HG02588 (cell line): ENCODE results near the gene KATNB1.
"Not testable (repeated sequence)": the region's sequence is repeated elsewhere in the genome, so short reads cannot be mapped to it uniquely, and the experiment has no call there.

Experiments used
- ATAC-seq: cut with Tn5 transposase; IDR thresholded peaks from one replicate; pipeline ENCODE4 v1.9.1; 2021; ENCODE audit warnings: mild to moderate bottlenecking, moderate library complexity; ENCODE audit not compliant: unreplicated experiment

The KATNB1 gene

DNA sequence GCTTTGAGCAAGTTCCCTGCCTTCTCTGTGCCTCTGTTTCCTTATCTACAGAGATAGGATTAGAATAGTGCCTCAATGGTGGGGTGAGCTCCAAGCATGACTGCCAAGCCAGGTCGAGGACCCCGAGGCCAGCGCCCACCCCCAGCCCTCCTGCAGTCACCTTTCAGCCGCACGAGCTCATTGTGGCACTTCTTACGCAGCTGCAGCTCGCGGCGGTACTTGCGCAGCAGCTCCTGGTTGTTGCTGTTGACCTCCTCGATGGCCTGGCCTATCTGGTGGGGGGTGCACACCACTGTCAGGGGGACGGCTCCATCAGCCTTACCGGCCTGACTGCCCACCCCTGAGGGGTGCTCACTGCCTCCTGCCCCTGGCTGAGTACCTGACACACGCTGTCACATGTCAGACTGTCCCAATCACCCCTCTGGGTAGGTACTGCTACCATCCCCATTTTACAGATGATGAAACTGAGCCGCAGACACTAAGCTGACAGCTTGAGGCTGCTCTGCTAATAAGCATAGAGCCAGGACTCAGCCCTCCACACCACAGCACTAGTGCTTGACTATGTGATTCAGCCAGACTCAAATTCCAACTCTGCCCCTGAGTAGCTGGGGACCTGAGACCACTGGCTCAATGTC, 31.3 kb downstream of the KATNB1 start:
- ATAC-seq, result no peak

DNA sequence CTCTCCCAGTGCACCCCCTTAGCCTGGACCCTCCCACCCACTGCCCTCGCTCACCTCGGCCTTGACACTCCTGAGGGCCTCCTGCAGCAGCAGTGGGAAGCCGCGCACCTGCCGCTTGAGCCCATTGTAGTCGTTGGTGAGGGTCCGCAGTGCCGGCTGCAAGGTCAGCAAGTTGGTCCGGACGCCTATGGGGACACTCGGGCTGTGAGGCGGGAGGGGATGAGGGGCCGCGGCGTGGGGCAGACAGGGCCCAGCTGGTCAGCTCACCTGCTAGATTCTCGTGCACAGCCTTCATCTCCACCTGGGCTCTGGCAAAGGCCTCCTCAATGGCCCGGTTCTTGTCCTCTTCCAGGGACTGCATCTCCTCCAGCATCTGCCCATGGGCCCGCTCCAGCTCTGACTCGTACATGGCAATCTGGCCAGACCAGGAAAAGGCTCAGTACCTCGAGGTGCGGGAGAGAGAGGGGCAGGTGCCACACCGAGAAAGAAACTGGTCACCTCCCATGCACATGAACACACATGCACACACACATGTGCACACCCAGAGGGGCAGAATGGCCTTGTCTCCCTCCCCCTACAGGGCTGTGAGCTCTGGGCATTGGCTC, 34.1 kb downstream of the KATNB1 start:
- no peak for ATAC-seq

DNA sequence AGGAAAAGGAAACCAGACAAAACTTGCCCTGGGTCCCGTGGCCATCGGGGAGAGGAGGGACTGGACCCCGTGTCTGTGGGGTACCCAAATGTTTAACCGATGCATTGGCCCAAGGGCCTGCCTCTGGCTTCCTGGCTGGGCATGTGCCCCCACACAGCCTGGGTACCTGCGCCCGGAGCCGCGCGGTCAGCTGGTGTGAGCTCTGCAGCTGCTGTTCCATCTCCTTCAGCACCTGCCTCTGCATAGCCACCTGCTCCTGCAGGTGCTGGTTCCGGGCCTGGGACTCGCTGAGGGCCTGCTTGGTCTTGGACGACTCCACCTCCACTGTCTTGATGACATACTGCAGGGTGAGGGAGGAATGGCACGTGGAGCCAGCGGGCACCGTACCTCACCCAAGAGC, 34.8 kb downstream of the KATNB1 start:
- ATAC-seq, result no peak

DNA sequence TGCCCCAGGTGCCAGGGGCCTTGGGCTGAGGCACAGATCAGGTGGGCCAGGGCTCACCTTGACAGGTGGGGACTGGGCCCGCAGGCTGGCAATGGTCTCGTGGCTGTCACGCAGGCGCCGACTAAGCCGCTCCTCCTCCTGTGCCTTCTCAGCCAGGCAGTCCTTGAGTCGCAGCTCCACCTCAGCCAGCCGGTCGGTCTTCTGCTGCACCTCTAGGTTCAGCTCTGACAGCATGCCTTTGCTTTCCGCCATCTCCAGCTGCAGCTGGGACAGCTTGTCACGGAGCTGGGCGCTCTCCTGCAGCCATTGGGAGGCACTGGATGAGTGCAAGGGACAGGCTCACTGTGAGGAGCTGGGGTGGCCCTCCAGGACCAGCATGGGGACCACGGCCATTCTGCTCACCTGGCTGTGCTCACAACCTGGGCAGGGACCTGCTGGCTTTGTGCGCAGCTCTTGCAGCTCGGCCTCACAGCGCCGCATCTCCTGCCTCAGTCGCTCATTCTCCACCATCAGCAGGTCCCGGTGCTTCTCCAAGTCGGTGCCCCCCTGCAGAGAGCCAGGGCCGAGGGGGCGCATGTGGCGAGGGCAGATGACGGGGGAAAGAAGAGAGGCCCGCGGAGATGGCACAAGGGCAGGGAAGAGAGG, 35.7 kb downstream of the KATNB1 start:
- ATAC-seq, result no peak

DNA sequence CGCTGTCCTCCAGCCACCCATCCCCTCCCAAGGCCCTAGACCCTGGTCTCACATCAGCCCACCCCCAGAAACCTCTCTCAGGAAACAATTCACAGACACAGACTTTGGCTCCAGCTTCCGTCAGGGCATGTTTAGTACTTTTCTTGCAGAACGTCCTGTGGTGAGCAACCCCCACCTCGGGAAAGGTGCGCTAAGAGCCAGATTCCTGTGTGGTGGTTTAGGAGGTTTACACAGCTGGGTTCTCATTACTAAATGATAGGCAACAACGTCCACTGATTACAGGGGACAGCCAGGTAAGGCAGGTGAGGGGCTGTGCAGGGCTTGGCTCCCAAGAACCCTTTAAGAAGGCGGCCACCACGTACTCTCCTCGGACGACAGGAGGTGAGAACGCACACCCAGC, 37.4 kb downstream of the KATNB1 start:
- no peak for ATAC-seq

DNA sequence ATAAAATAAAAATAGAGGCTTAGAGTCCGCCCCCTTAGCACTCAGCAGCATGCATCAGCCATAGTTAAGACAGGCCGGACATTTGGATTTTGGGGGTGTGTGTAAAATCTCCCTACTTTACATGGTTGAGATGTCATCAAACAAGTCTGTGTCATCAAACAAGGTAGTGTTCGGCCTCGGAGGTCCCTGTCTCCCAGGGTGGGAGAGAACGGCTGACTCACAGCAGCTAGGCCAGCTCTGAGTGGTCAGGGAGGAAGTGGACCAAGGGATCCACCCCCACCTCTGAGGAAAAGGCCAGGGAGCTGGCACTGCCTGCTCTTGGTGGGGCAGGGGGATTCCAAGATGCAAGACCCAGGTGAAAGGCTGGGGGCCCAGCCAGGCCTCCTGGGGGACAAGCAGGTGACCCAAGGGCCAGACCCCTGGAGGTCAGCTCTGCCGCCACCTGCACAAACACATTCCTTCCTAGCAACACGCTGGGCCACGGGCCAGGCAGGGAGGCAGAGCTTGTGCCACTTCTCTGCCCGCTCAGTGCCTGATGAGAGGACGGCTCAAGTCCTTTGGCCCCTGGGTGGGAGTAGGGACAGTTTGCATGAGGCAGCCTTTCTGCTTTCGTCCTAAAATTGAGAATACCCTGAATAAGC, 38.2 kb downstream of the KATNB1 start:
- no peak for ATAC-seq

DNA sequence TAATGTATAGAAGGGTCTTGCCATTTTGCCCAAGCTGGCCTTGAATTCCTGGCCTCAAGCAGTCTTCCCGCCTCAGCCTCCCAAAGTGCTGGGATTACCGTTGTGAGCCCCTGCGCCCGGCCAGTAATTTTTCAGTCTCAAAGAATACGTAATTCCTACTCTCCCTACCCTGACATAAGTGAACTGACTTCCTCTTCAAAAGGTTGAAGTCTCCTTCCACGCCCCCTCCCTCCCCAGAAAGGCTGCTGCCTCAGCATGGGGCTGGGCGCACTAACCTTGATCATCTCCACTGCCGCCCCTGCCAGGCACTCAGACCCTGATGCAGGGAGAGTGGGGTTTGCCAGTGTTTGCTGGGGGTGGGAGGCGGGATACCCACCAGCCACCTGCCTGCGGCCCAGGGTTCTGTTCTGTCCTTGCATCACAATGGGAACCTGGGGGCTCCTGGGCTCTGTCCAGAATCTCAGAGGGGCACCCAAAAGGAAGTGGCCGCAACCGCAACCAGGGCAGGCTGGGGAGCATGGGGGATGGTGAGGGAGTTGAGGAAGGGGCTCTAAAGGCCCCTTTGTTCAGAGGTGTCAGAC, 39.2 kb downstream of the KATNB1 start:
- no peak for ATAC-seq

DNA sequence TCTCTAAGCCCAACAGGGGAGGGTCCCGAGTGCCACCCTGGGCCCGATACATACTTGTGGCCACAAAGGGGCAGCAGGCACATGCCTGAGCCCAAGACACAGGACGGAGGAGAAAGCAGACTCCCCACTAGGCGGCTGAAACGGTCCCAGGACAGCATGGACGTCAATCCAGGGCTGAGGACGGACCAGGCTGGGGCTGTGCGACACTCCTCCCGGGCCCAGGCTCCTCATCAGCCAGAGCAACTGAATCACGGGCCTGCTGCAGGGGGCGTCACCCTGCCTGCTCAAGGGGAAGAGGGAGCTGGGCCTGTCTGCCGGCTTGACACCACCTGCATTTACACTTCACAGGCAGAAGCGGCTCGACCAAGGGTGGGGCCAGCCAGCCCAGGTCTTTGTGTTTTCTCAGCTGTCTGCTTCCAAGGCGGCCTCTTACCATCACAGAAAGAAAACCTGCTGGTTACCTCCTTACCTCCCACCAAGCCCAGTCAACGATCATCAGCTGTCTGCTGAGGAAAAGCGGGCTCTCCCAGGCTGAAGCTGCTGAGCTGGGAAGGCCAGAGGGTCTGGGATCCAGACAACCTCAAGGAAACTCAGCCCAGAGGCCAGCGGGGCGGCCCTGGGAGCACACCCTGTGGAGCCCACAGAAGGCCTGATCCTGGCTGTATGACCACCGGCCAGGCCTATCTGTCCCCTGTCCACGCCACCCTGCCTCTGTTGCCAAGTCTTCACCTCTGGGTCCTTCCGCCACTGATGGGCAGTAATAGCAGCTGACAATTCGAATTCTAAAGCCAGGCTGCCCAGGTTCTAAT, 40.3 kb downstream of the KATNB1 start:
- ATAC-seq, result no peak

DNA sequence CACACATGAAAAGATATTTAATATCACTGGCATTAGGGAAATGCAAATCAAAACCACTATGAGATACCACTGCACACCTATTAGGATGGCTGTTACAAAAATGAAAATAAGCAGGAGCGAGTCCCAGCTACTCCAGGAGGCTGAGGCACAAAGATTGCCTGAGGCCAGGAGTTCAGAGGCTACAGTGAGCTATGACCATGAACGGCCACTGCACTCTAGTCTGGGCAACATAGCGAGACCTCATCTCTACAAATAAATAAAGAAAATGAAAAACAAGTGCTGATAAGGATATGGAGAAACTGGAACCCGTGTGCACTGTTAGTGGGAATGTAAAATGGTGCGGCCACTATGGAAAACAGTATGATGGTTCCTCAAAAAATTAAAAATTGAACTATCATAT, 43.1 kb downstream of the KATNB1 start:
- ATAC-seq, result no peak

DNA sequence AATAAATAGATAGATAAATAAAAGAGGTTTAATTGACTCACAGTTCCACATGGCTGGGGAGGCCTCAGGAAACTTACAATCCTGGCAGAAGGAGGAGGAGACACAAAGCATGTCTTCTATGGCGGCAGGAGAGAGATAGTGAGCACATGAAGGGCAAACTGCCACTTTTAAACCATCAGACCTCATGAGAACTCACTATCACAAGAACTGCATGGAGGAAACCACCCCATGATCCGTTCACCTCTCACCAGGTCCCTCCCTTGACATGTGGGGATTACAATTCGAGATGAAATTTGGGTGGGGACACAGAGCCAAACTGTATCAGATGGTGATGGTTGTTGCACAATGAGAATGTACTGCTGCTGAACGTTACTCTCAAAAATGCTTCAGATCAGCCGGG, 44.3 kb downstream of the KATNB1 start:
- ATAC-seq, result not testable (repeated sequence)

DNA sequence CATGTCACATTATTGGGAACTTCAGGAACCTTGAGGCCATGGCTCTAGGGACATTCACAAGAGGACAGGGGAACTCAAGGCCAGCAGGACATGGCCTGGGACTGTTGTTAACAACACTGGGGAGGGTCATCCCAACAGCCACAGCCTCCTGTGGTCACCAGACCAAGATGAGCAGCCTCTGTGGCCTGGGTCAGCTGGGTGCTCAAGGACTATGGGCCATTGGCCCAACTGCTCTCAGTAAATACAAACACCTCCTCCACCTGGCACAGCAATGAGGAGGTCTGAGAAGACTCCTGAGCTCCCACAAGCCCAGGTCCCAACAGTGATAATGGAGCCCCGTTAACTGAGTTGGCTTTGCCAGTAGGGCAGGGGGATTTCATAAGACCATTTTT, 45.8 kb downstream of the KATNB1 start:
- no peak for ATAC-seq

DNA sequence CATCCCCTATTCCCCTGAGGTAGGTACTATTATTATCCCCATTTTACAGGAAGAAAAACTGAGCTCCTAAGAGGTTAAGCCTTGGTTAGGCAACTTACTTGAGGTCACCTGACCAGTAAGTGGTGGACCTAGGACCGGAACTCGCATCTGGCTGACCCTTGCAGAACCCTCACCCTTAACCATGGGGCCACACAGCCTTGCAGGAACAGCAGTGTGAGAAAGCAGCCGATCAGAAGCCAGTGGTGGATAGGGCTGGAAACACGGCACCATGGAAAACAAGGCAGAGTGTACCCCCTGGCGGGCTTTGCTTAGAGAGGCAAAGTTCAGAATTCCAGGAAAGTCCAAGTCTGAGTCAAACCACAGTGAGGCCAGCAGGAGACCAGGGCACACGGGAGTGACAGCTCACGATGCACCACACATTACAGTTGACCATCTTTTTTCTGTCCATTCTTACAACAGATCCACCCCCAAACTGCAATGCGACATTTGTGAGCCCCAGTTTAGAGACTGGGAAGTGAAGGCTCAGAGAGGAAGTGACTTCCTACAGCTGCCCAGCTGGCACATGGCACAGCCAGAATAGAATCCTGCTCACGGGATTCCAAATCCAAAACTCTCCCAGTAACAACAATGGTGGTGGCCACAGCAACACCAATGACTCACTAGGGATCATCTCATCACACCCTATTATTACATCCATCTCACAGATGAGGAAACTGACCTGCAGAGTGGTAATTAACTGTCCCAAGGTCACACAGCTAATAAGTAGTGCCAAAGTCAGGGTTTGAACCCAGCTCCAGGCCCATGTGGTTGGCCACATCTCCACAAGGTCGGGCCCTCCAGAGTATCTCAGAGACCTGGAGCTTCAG, 46.4 kb downstream of the KATNB1 start:
- no peak for ATAC-seq

DNA sequence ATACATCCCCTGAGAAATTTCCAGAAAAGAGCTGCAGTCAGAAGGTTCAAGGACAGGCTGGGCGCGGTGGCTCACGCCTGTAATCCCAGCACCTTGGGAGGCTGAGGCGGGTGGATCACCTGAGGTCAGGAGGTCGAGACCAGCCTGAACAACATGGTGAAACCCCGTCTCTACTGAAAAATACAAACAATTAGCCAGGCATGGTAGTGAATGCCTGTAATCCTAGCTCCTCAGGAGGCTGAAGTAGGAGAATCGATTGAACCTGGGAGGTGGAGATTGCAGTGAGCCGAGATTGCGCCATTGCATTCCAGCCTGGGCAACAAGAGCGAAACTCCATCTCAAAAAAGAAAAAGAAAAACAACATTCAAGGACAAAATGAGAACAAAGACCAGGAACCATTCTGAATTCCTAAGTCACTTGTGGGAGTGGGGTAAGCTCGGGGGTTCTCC, 47.1 kb downstream of the KATNB1 start:
- ATAC-seq, result not testable (repeated sequence)

DNA sequence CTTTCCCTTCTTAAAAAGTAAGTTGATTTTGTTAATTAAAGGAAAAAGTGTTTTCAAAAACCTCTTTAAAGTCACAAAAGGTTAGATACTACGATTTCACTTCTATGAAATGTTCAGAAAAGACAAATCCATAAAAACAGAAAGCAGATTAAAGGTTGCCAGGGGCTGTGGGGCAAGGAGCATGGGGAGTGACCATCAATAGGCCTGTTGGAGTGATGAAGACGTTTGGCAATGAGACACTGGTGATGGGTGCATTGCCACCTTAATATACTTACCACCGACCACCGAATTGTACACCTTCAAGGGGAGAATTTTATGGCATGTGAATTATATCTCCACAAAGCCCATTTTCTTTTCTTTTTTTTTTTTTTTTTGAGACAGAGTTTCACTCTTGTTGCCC, 47.5 kb downstream of the KATNB1 start:
- no peak for ATAC-seq

DNA sequence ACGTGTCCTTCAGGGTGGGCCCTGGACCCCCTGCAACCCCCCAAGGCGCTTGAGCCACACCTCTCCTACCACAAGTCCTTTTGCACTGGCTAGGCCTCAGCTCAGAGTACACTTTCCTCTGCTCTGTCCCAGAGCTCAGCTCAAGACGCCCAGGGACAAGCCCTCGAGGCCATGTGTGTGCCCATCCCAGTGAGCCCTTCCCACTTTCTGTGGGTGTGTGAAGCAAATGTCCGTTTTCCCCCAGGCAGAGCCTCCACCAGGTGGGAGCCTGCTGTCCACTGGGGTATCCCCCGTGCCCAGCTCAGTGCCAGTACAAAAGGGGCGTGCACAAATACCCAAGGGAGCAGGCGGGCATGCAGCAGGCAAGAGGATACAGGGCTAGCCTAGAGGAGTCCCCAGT, 48.3 kb downstream of the KATNB1 start:
- no peak for ATAC-seq

DNA sequence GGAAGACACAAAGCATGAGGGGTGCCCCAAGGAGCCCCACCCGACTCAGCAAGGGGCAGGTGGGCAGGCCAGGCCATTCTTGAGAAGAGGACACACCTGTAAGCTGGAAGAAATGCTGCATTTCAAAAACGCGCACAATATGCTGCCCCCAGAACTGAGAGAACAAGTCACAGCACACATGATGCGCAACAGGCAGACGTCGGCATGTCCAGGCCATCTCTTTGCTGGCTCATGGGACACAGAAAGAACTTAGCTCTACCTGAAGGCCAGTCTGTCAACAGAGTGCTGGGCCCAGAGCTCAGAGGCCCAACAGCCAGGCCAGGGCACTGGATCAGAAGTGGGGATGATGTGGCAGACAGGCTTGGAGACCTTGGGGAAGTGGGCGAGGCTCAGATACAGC, 48.8 kb downstream of the KATNB1 start:
- ATAC-seq, result no peak

DNA sequence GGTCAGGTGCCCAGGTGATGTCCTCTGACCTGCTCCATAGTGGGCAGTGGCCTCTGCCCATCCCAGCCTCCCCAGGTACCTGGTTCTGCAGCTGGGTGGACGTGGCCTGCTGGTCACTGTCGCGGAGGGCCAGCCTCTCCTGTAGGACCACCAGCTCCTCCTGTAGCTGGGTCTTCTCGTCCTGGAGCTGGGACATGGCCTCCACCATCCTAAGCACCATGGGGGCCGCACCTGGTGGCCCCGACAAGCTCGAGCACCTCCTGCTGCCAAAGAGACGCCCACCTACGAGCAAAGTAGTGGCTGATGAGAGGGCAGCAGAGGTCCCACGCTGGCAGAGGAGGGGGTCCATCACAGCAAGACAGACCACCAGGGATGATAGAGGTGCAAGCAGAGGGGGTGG, 49.8 kb downstream of the KATNB1 start:
- no peak for ATAC-seq

DNA sequence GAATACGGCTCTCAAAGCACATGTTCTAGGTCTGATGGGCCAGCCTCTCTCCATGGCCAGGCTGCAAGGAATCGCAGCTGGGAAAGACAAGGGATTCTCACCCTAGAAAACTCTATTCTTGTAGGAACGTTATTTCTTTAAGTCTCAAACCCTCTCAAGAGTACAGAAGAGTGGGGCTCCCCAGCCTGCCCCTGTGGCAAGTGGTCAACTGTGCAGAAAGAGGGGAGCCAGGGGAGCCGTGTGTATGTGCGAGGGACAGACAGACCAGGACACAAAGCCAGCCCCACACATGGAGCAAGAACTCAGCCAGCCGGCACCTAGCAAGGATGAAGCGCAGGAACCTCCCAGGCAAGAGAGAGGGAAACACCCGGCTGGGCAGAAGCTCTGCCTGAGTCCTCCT, 50.4 kb downstream of the KATNB1 start:
- ATAC-seq, result no peak

DNA sequence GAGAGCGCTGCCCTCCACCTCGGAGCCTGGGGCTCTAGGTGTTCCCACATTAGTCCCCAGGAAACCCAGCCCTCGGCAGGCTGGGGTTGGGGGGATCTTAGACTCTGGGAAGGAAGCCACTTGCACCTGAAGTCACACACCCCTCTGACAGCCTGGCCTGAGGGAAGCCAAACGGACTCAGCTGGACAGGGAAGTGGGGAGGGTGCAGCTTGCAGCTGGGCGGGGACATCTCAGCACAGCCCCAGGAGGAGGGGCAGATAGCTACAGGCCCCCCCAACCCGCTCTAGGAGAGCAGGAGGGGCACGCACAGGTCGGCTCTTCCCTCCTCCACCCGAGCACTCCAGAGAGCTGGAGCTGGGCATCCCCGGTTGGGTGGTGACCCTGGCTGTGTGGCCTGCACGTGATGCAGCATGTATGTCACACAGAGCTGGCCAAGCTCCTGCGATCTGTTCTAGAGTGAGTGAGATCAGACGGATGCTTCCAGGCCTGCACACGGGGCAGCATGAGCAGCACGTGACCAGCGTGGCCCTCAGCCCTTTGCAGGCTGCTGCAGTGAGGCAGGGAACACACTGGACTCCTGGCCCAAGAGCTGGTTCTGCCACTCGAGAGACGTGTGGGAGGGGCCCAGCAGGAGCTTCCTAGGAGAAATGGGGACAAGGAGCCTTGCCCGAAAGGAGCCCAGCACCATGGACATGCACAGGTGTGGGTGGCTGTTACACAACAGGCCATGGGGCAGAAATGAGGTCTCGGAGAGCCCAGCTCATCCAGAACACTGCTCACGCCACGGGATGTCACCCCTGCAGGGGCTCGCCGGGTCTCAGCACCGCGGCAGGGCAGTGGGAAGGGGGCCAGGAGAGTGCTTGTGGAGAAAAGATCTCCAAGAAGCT, 51.3 kb downstream of the KATNB1 start:
- ATAC-seq, result no peak
